Endodermal cell (in vitro differentiated cells): ENCODE measurements around the gene TRAF4. TPM values are rescaled to one million over a fixed set of nuclear protein-coding genes. Genes with fewer than 3 reads are reported as not detected.
"Not testable (repeated sequence)": the region's sequence is repeated elsewhere in the genome, so short reads cannot be mapped to it uniquely, and the experiment has no call there.

ENCODE experiments used
- DNase-seq: peaks from one replicate; pipeline ENCODE4 v3.0.0-alpha.2; 2017
- H3K27ac ChIP-seq: 2 replicates; pipeline ENCODE4 v1.5.1; 2013; ENCODE audit warnings: mild to moderate bottlenecking, low read depth, low read length, moderate library complexity
- H3K27me3 ChIP-seq: 2 replicates; pipeline ENCODE4 v1.6.1; 2013; ENCODE audit warnings: mild to moderate bottlenecking, low read length, moderate library complexity; ENCODE audit not compliant: insufficient read depth, control insufficient read depth, poor library complexity, severe bottlenecking
- H3K36me3 ChIP-seq: 2 replicates; pipeline ENCODE4 v1.7.0; 2013; ENCODE audit warnings: mild to moderate bottlenecking, low read length, moderate library complexity; ENCODE audit not compliant: control insufficient read depth, insufficient read depth
- H3K4me1 ChIP-seq: one replicate; pipeline ENCODE4 v1.7.0; 2013; ENCODE audit warnings: low read length; ENCODE audit not compliant: control insufficient read depth, insufficient read depth
- H3K4me3 ChIP-seq: 2 replicates; pipeline ENCODE4 v1.5.1; 2013; ENCODE audit warnings: mild to moderate bottlenecking, low read length, moderate library complexity
- H3K9ac ChIP-seq: 2 replicates; pipeline ENCODE4 v1.6.1; 2013; ENCODE audit warnings: mild to moderate bottlenecking, low read length, moderate library complexity; ENCODE audit not compliant: poor library complexity, severe bottlenecking; ENCODE audit errors: extremely low read depth
- H3K9me3 ChIP-seq: 2 replicates; pipeline ENCODE4 v1.6.1; 2013; ENCODE audit warnings: mild to moderate bottlenecking, low read length, moderate library complexity; ENCODE audit not compliant: control insufficient read depth
- H3K27ac Mint-ChIP-seq: 2 replicates; pipeline ENCODE4 v1.8.0; 2020; ENCODE audit warnings: mixed read lengths
- H3K27me3 Mint-ChIP-seq: 2 replicates; pipeline ENCODE4 v1.8.0; 2021; ENCODE audit warnings: mild to moderate bottlenecking, mixed read lengths; ENCODE audit not compliant: insufficient read depth
- H3K36me3 Mint-ChIP-seq: 2 replicates; pipeline ENCODE4 v1.8.0; 2020; ENCODE audit warnings: low read depth, mixed read lengths
- H3K4me1 Mint-ChIP-seq: 2 replicates; pipeline ENCODE4 v1.8.0; 2020; ENCODE audit warnings: mixed read lengths
- H3K4me3 Mint-ChIP-seq: 2 replicates; pipeline ENCODE4 v1.8.0; 2020; ENCODE audit warnings: mild to moderate bottlenecking, moderate library complexity, mixed read lengths
- H3K9me3 Mint-ChIP-seq: 2 replicates; pipeline ENCODE4 v1.8.0; 2020; ENCODE audit warnings: mild to moderate bottlenecking, mixed read lengths
- CTCF ChIP-seq: fragments of 200-600 bp; sonication (generic); conservative IDR thresholded peaks from 2 replicates; pipeline ENCODE4 v1.5.0; 2021; ENCODE audit warnings: antibody characterized with exemption, mild to moderate bottlenecking
- WGBS, 2 experiments: methylation state at CpG; one replicate each; pipeline versions ENCODE4 v1.1.5 to v1.1.7; 2013; ENCODE audit warnings: missing lambda C conversion rate in 2 of 2, mixed read lengths in 1 of 2; ENCODE audit not compliant: insufficient coverage in 1 of 2, insufficient read length in 1 of 2; 5-methylcytosine and 5-hydroxymethylcytosine counted together
- total RNA-seq, 2 donors: library from RNA; stranded (reverse); fragmentation: NEBNext Ultra II Directional in 1 of 2; extraction: Animal tissue kit (Norgen Biotek cat#: 25700) in 1 of 2; gene quantifications; 2 replicates in 1 of 2; 3 replicates in 1 of 2; pipeline ENCODE4 v1.2.1, GENCODE V29; 2021

Gene TRAF4
- total RNA-seq, 2 donors from 2014 or later: 168 to 169 TPM

DNA sequence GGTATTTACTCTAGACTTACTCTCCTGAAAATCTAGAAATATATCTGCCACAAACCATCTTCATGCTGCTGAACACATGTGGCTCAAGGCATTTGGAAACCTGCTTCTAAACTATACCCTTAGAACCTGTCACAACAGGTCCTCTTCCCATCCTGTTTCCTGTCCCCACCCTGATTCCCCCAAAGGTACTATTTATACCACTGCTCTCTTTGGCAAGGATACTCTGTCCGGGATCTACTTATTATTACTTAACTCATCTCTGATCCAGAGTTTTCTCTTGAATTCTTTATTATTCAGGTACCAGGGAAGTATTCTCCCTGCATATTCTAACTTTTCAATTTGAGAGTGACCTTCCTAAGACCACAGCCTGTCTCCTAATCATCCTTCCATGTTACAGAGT, 33.4 kb downstream of the TRAF4 start:
- WGBS, 2 experiments: 89 to 91% methylated on average over 1 of the region's 1 CpG
- H3K9me3 Mint-ChIP-seq: no peaks in the 10 kb centered on the region
- Histone ChIP-seq H3K27me3 (no peaks in the 10 kb centered on the region), H3K9me3 (no peaks in the 10 kb centered on the region), H3K27ac (no peak overlapping the region), H3K4me3 (no peak overlapping the region), H3K36me3 (peaks cover 33% of the 10 kb centered on the region), H3K9ac (no peak overlapping the region), H3K4me1 (no peaks in the 10 kb centered on the region)
- no peak overlapping the region for H3K27ac Mint-ChIP-seq
- no peak for TF ChIP-seq CTCF
- H3K4me1 Mint-ChIP-seq: no peaks in the 10 kb centered on the region
- H3K27me3 Mint-ChIP-seq: no peaks in the 10 kb centered on the region
- peaks cover 41% of the 10 kb centered on the region for H3K36me3 Mint-ChIP-seq
- DNase-seq: no peak
- H3K4me3 Mint-ChIP-seq: no peak overlapping the region

DNA sequence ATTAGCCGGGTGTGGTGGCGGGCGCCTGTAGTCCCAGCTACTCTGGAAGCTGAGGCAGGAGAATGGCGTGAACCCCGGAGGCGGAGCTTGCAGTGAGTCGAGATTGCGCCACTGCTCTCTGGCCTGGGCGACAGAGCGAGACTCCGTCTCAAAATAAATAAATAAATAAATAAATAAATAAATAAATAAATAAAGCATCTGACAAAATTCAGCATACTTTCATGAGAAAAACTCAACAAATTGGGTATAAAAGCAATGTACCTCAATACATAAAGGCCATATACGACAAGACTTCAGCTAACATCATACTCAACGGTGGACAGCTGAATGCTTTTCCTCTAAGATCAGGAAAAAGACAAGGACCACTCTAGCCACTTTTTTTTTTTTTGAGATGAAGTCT, 35.8 kb downstream of the TRAF4 start:
- H3K27me3 Mint-ChIP-seq, H3K27me3 ChIP-seq, H3K27ac ChIP-seq, H3K4me1 Mint-ChIP-seq, H3K4me3 Mint-ChIP-seq, H3K27ac Mint-ChIP-seq, H3K4me1 ChIP-seq, H3K9ac ChIP-seq, DNase-seq, H3K9me3 ChIP-seq, H3K4me3 ChIP-seq, H3K9me3 Mint-ChIP-seq: not testable (repeated sequence)
- H3K36me3 ChIP-seq: peaks cover 20% of the 10 kb centered on the region
- peaks cover 33% of the 10 kb centered on the region for H3K36me3 Mint-ChIP-seq
- 98 to 99% methylated on average over 8 to 10 of the region's 13 CpGs for WGBS, 2 experiments

DNA sequence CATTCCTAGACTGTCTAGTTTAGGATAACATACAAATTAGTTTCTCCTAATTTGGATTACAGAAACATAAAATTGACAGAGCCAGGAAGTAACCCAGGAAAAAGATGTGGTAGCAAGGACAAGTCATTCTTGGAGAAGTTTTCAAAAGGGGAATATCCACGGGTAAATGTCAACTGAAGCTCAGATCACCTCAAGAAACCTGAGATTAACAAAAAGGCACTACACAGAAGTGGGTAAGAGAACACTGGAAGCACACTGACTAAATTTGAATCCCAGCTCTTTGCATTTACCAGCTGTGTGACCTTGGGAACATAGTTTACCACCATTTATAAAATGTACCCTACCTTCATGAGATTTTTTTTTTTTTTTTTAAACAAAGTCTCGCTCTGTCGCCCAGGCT, 39.4 kb downstream of the TRAF4 start:
- no peak for TF ChIP-seq CTCF
- Mint-ChIP-seq H3K36me3 (peaks cover 47% of the 10 kb centered on the region), H3K4me3 (no peak overlapping the region), H3K27me3 (no peaks in the 10 kb centered on the region), H3K9me3 (no peaks in the 10 kb centered on the region), H3K4me1 (no peaks in the 10 kb centered on the region), H3K27ac (no peak overlapping the region)
- Histone ChIP-seq H3K4me1 (no peaks in the 10 kb centered on the region), H3K36me3 (peaks cover 27% of the 10 kb centered on the region), H3K9ac (no peak overlapping the region), H3K27ac (no peak overlapping the region), H3K9me3 (no peaks in the 10 kb centered on the region), H3K4me3 (no peak overlapping the region), H3K27me3 (no peaks in the 10 kb centered on the region)
- WGBS, 2 experiments: 95 to 100% methylated on average over 2 to 3 of the region's 3 CpGs
- no peak for DNase-seq

DNA sequence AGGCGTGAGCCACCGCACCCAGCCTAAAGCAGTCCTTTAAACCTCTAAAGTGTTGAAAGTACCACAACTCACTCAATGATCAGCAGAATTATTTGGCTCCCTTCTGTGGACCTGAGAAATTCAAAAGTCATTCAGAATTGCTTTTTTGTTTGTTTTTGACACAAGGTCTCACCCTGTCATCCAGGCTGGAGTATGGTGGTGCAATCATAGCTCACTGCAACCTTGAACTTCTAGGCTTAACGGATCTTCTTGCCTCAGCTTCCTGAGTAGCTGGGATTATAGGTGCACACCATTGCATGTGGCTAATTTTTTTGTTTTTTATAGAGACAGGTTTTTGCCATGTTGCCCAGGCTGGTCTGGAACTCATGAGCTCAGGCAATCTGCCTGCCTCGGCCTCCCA, 44.3 kb downstream of the TRAF4 start:
- no peak for DNase-seq
- Histone ChIP-seq H3K4me3 (no peak overlapping the region), H3K9ac (no peak overlapping the region), H3K27me3 (no peaks in the 10 kb centered on the region), H3K4me1 (no peaks in the 10 kb centered on the region), H3K9me3 (no peaks in the 10 kb centered on the region), H3K27ac (no peak overlapping the region), H3K36me3 (peaks cover 30% of the 10 kb centered on the region)
- Mint-ChIP-seq H3K4me1 (no peaks in the 10 kb centered on the region), H3K36me3 (peaks cover 48% of the 10 kb centered on the region), H3K4me3 (no peak overlapping the region), H3K27ac (peak overlapping the region; percentile 48), H3K27me3 (no peaks in the 10 kb centered on the region), H3K9me3 (no peaks in the 10 kb centered on the region)
- TF ChIP-seq CTCF: no peak
- 95 to 100% methylated on average over 4 of the region's 4 CpGs for WGBS, 2 experiments
